Activated naive CD8-positive, alpha-beta T cell treated with anti-CD3 and anti-CD28 coated beads, Interleukin-2, amount 10 ng/mL, durations not matched to agents 7 days and 5 days (primary cell): ENCODE results near the gene SBDS. TPM values are rescaled to one million over a fixed set of nuclear protein-coding genes. Genes with fewer than 3 reads are reported as not detected.
"Not testable (repeated sequence)": the region's sequence is repeated elsewhere in the genome, so short reads cannot be mapped to it uniquely, and the experiment has no call there.

Experiments
- ATAC-seq: fragments of 150-1000 bp; cut with Tn5 transposase; one replicate; pipeline ENCODE4 v1.10.0; 2021; ENCODE audit warnings: low read depth, moderate library complexity
- POLR2A ChIA-PET: fragments of 350-600 bp; sonication (Branson Sonifier 250); formaldehyde crosslinking; loops from one replicate; lab custom pipeline; 2021; ENCODE audit warnings: antibody characterized with exemption; lab: Charles Lee
- DNase-seq: peaks from one replicate; pipeline ENCODE4 v3.0.0; 2021
- H3K27ac Mint-ChIP-seq: one replicate; pipeline ENCODE4 v1.8.0; 2022; ENCODE audit warnings: mild to moderate bottlenecking, mixed read lengths
- H3K27me3 Mint-ChIP-seq: one replicate; pipeline ENCODE4 v1.8.0; 2022; ENCODE audit warnings: mild to moderate bottlenecking, moderate library complexity, mixed read lengths
- H3K36me3 Mint-ChIP-seq: one replicate; pipeline ENCODE4 v1.8.0; 2021; ENCODE audit warnings: mild to moderate bottlenecking, mixed read lengths
- H3K4me1 Mint-ChIP-seq: one replicate; pipeline ENCODE4 v1.8.0; 2021; ENCODE audit warnings: mixed read lengths
- H3K4me3 Mint-ChIP-seq: one replicate; pipeline ENCODE4 v1.8.0; 2022; ENCODE audit warnings: mild to moderate bottlenecking, moderate library complexity, mixed read lengths
- H3K9me3 Mint-ChIP-seq: one replicate; pipeline ENCODE4 v1.8.0; 2021; ENCODE audit warnings: mixed read lengths
- total RNA-seq, 2 experiments: library from RNA; stranded (reverse); gene quantifications; one replicate each; pipeline ENCODE4 v1.2.3, GENCODE V29; 2021

The SBDS gene
- total RNA-seq, 2 experiments from 2014 or later: 47.5 to 47.7 TPM

DNA sequence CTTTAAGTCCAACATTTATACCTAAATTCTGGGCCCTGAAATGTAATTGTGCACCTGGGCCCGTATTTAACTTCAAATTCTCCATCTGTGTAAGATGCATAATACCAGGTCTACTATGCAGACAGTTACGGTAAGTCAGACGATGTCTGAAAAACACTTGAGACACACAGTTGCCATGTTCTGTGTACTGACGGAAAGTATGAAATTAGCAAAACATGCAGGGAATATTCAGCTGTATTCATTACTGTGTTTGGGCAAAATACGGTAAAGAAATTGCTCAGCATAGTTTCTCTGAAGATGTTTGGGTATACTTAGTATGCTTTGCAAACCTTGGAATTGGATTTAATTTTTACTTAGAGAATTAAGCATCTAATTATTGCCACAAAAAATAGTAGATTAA lies 17.1 kb downstream of the SBDS start:
- H3K27ac Mint-ChIP-seq, H3K4me1 Mint-ChIP-seq, ATAC-seq, DNase-seq, H3K4me3 Mint-ChIP-seq, POLR2A ChIA-PET, H3K36me3 Mint-ChIP-seq, H3K27me3 Mint-ChIP-seq: not testable (repeated sequence)
- H3K9me3 Mint-ChIP-seq: peaks cover 12% of the 10 kb centered on the region

DNA sequence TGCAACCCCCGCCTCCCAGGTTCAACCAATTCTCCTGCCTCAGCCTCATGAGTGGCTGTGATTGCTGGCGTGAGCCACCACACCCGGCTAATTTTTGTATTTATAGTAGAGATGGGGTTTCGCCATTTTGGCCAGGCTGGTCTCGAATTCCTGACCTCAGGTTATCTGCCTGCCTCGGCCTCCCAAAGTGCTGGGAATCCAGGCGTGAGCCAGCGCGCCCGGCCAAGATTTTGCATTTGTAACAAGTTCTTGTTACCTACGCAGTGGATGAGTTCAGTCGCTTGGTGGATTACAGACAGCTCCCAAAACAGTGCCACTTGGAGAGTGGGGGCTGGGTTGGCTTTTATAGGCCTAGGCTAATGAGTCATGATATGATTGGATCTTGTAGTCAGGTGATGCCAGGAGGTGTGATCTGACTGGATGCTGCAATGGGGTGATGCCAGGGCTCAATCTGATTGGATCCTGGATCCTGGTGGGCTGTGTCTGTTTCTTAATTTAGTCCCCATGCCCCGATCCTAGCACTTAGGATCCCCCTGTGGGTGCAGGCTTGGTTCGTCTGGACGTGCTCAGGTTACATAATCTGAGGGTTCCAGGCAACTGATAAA lies 20.3 kb downstream of the SBDS start:
- no peak for ATAC-seq

DNA sequence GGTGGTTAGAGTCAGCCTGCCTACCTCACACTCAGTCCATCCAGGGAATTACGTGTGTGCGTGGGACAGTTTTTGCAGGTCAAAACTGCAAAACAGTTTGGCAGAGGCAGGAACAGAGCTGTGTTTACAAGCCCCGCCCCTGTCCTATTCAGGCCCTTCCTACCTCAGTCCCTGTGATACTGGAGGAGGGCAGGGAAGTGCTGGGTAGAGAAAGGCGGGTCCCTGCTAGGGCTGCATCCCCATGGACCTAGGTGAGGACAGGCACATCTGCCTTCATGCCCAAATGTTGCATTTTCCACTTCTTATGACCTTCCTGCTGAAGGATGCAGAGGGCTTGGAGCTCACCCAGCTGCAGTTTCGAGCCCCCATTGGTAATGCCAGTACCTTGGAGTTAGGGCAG lies 25.1 kb downstream of the SBDS start:
- Mint-ChIP-seq H3K4me1 (no peaks in the 10 kb centered on the region), H3K4me3 (no peak overlapping the region), H3K27ac (no peak overlapping the region), H3K36me3 (no peaks in the 10 kb centered on the region), H3K9me3 (no peaks in the 10 kb centered on the region), H3K27me3 (no peaks in the 10 kb centered on the region)
- ATAC-seq: no peak
- DNase-seq: no peak
- POLR2A ChIA-PET: no interaction called here

More for the DNA sequence above, 20.3 kb downstream of the SBDS start:
- H3K27ac Mint-ChIP-seq: no peak overlapping the region
- POLR2A ChIA-PET: no interaction called here
- H3K4me1 Mint-ChIP-seq: no peaks in the 10 kb centered on the region
- DNase-seq: no peak
- H3K4me3 Mint-ChIP-seq: no peak overlapping the region
- peaks cover 3% of the 10 kb centered on the region for H3K36me3 Mint-ChIP-seq
- H3K9me3 Mint-ChIP-seq: peaks cover 4% of the 10 kb centered on the region
- H3K27me3 Mint-ChIP-seq: no peaks in the 10 kb centered on the region

DNA sequence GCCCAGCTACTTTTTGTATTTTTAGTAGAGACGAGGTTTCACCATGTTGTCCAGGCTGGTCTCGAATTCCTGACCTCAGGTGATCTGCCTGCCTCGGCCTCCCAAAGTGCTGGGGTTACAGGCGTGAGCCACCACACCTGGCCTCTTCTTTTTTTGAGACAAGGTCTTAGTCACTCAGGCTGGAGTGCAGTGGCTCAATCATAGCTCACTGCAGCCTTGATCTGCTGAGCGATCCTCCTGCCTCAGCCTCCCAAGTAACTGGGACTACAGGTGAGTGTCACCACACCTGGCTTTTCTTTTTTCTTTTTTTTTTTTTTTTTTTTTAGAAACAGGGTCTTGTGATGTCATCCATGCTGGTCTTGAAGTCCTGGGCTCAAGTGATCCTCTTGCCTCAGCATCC lies 26.4 kb downstream of the SBDS start:
- ATAC-seq, H3K36me3 Mint-ChIP-seq, DNase-seq, H3K27ac Mint-ChIP-seq, H3K27me3 Mint-ChIP-seq, POLR2A ChIA-PET, H3K9me3 Mint-ChIP-seq, H3K4me3 Mint-ChIP-seq, H3K4me1 Mint-ChIP-seq: not testable (repeated sequence)

DNA sequence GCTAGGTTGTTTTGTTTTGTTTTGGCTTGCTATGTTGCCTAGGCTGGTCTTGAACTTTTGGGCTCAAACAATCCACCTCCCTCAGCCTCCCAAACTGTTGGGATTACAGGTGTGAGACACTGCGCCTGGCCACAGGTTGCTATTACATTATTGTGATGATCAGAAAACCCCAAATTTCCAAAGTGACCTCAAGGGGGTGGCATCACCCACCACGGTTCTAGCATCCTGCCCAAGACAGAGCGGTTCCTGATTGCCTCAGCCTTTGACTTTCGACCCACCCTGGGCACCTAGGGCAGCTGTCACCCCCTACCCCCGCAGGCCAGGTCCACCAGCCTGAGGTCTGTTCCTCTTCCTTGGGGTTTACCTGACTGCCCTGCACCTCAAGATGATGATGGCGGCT lies 28.4 kb downstream of the SBDS start:
- Mint-ChIP-seq H3K27me3 (no peaks in the 10 kb centered on the region), H3K27ac (no peak overlapping the region), H3K36me3 (peaks cover 3% of the 10 kb centered on the region), H3K4me1 (peaks cover 2% of the 10 kb centered on the region), H3K9me3 (no peaks in the 10 kb centered on the region), H3K4me3 (no peak overlapping the region)
- POLR2A ChIA-PET: no interaction called here
- no peak for ATAC-seq
- DNase-seq: no peak

DNA sequence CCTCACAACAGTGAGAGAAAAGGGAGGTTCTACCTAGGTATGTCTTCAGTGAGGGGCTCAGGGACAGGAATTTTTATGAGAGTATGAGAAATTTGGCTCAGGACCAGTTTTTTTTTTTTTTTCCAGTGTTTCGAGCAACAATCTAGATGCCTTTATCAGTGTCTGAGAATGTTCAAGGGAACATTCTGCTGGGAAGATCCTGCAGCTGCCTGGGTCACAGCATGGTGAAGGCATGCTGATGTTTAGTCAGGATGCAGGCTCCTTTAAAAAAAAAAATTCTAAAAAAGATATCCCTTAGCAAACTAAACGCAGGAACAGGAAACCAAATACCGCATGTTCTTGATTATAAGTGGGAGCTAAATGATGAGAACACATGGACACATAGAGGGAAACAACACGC lies 31.0 kb downstream of the SBDS start:
- no peaks in the 10 kb centered on the region for H3K9me3 Mint-ChIP-seq
- H3K4me3 Mint-ChIP-seq: no peak overlapping the region
- H3K27me3 Mint-ChIP-seq: no peaks in the 10 kb centered on the region
- peaks cover 2% of the 10 kb centered on the region for H3K4me1 Mint-ChIP-seq
- DNase-seq (no peak), ATAC-seq (no peak)
- H3K36me3 Mint-ChIP-seq: peaks cover 8% of the 10 kb centered on the region
- POLR2A ChIA-PET: no interaction called here
- no peak overlapping the region for H3K27ac Mint-ChIP-seq

DNA sequence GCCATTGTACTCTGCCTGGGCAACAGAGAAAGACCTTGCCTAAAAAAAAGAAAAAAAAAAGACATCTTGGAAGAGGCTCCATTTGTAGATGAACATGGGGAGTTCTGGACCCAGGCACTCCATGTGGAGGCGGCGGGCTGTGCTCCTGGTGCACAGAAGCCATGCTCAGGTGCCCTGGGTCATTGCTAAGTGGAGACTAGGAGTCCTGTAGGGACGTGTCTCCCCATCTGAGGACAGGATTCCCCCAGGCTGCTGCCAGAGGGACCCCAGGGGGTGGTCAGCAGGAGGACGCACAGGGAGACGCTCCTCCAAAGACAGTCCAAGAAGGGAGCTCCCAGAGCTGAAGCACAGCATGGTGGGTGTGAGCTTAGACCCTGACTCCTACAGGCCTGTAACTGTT lies 34.3 kb downstream of the SBDS start:
- peaks cover 2% of the 10 kb centered on the region for H3K4me1 Mint-ChIP-seq
- H3K9me3 Mint-ChIP-seq: no peaks in the 10 kb centered on the region

DNA sequence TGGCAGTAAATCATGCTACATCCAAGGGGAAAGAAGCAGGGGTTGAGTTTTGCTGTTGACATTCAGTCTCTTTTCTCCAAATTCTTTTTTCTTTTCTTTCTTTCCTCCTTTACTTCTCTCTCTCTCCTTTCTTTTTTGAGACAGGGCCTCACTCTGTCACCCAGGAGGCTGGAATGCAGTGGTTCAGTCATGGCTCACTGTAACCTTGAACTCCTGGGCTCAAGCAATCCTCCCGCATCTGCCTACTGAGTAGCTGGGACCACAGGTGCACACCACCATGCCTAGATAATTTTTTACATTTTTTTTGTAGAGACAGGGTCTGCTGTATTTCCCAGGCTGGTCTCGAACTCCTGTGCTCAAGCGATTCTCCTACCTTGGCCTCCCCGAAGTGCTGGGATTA lies 35.2 kb downstream of the SBDS start:
- POLR2A ChIA-PET: no interaction called here
- no peak for DNase-seq
- peaks cover 2% of the 10 kb centered on the region for H3K4me1 Mint-ChIP-seq
- no peaks in the 10 kb centered on the region for H3K27me3 Mint-ChIP-seq
- no peak overlapping the region for H3K4me3 Mint-ChIP-seq
- H3K9me3 Mint-ChIP-seq: no peaks in the 10 kb centered on the region
- no peak overlapping the region for H3K27ac Mint-ChIP-seq
- peaks cover 15% of the 10 kb centered on the region for H3K36me3 Mint-ChIP-seq
- ATAC-seq: no peak

More for the DNA sequence above, 34.3 kb downstream of the SBDS start:
- H3K27ac Mint-ChIP-seq: no peak overlapping the region
- peaks cover 13% of the 10 kb centered on the region for H3K36me3 Mint-ChIP-seq
- DNase-seq: no peak
- no peak overlapping the region for H3K4me3 Mint-ChIP-seq
- POLR2A ChIA-PET: interaction anchor here (0.6 kb wide), 1 partner anchor 22 kb away, joined by 4 read pairs; no protein-coding TSS in a partner anchor
- no peaks in the 10 kb centered on the region for H3K27me3 Mint-ChIP-seq
- no peak for ATAC-seq

DNA sequence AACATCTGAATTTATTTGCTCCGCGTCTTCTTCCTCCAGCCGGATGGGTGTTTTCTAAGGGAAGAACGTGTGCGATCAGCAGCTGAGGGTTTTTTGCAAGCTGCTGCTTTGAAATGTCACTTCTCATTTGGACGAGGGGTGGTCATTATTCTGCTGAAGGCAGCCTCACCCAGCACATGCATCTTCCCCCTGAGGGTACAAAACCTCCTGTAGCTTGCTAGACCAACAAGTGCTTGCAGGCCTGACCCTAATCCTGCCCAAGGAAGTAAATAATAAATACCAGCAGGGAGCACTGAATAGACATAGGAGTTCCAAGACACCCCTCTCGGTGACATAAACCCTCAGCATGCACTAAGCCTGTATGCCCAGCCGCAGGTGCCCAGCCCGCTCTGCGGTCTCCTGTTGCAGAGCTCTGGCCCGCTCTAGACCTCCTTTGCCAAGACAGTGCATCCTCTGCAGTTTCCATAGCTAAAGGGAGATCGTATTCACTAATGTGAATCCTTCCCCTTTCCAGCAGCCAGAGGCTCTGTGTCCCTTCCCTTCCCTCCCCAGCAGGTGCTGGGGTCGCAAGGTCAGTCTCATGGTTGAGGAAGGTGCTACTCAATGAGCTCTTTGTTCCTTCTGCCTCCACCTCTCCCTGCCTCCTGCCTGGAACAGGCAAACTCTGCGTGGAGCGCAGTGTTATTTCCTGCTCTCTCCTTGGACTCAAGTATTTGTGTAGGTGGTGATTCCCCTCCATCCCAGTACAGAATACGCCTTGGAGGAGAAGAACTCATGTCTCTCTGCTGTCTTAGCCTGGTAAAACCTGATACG lies 36.6 kb downstream of the SBDS start:
- no peaks in the 10 kb centered on the region for H3K27me3 Mint-ChIP-seq
- no peak overlapping the region for H3K4me3 Mint-ChIP-seq
- DNase-seq (no peak), ATAC-seq (no peak)
- POLR2A ChIA-PET: no interaction called here
- no peaks in the 10 kb centered on the region for H3K9me3 Mint-ChIP-seq
- no peak overlapping the region for H3K27ac Mint-ChIP-seq
- peaks cover 17% of the 10 kb centered on the region for H3K36me3 Mint-ChIP-seq
- no peaks in the 10 kb centered on the region for H3K4me1 Mint-ChIP-seq

DNA sequence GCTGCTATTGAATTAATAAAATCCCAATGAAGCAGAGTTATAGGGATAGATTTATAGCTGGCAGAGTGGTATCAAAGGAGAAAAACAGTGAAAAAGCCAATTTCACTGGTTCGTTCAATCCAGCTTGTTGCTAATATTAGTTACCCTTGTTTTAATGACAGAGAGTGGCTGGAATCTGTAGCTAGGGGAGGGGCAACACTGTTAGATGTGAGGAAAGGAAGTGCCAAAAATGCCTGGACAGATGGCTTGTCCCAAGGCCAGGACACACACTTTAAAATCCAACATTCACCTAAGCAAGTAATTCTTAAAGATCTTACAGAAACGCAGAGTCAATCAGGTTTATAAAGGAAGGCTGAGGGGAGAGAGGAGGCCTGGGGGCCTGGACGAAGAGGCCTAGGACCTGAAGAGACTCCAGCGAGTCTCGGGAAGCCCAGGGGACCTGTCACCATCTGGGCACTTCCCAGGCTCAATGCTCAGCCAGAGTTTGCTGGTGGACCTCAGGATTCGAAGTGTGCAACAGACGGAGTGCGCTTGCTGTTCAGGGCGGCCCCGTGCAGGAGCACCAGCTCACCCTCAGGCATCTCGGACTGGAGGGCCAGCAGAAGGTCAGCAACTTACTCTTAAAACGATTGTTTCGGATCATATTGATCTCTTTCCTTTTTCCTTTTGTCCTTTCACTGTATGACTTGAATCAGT lies 37.6 kb downstream of the SBDS start:
- POLR2A ChIA-PET: no interaction called here
- Mint-ChIP-seq H3K27ac (no peak overlapping the region), H3K36me3 (peaks cover 17% of the 10 kb centered on the region), H3K27me3 (no peaks in the 10 kb centered on the region), H3K4me1 (no peaks in the 10 kb centered on the region), H3K9me3 (no peaks in the 10 kb centered on the region), H3K4me3 (no peak overlapping the region)
- no peak for DNase-seq
- no peak for ATAC-seq

DNA sequence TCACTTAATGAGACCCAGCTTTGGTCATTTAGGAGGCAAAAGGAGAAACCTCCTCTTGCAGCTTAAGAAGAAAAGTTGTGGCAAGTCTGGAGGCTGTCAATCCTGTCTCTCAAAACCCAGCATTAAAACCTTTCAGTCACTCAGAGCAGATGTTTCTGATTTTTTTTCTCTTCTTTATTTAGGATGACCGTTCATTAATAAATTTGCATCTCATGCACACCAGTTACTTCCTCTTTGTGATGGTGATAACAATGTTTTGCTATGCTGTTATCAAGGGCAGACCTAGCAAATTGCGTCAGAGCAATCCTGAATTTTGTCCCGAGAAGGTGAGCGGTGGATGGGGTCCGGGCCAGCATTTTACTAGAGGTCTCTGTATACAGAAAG lies 42.4 kb downstream of the SBDS start:
- DNase-seq (no peak), ATAC-seq (no peak)
- Mint-ChIP-seq H3K9me3 (no peaks in the 10 kb centered on the region), H3K27ac (no peak overlapping the region), H3K4me1 (no peaks in the 10 kb centered on the region), H3K27me3 (no peaks in the 10 kb centered on the region), H3K36me3 (peaks cover 29% of the 10 kb centered on the region), H3K4me3 (no peak overlapping the region)
- POLR2A ChIA-PET: no interaction called here

DNA sequence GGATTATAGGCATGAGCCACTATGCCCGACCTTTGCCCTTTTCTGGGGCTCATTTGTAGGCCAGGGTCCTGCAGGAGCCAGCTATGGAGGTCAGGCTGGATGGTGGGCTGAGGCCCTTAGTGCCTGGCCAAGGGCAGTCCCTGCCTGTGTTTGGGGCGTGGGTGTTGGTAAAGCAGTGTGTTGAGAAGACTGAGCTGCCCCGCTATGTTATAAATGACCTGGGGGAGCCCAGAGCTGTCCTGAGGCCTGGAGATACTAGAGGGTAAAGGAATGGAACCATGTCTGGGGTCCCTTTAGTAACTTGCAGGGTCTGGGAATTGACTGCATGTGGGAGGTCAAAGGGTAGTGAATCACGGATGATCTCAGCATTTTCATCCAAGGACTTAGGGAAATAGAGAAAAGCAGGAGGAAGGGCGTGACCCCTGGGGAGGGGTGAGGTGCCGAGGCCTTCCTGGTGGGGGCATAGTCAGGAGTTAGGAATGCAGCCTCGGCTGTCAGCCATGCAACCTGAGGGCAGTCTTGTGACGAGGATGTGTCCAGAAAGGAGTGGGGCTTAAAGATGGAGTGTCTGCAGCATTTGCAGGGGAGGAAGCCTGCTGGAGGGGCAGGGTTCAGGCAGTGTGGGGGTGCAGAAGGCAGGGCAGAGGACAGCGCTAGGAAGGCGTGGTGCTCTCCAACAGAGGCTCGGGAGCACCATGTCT lies 42.9 kb downstream of the SBDS start:
- POLR2A ChIA-PET: no interaction called here
- Mint-ChIP-seq H3K27ac (no peak overlapping the region), H3K4me1 (no peaks in the 10 kb centered on the region), H3K36me3 (peaks cover 29% of the 10 kb centered on the region), H3K27me3 (no peaks in the 10 kb centered on the region), H3K9me3 (no peaks in the 10 kb centered on the region), H3K4me3 (no peak overlapping the region)
- ATAC-seq (no peak), DNase-seq (no peak)

DNA sequence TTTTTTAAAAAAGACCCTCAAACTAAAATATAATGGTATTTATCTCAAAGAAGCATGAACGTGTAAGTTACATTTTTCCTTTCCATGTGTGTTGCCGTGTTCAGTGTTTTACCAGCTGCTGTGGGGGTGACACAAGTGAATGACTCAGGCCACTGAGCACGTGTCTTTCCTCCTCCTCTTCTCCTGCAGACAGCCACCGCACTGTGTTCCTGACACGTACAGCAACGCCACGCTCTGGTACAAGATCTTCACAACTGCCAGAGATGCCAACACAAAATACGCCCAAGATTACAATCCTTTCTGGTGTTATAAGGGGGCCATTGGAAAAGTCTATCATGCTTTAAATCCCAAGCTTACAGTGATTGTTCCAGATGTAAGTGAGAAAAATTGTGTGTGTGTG lies 44.6 kb downstream of the SBDS start:
- no peaks in the 10 kb centered on the region for H3K9me3 Mint-ChIP-seq
- H3K27me3 Mint-ChIP-seq: no peaks in the 10 kb centered on the region
- no peaks in the 10 kb centered on the region for H3K4me1 Mint-ChIP-seq
- ATAC-seq: no peak
- H3K4me3 Mint-ChIP-seq: no peak overlapping the region
- peaks cover 27% of the 10 kb centered on the region for H3K36me3 Mint-ChIP-seq
- no peak for DNase-seq
- POLR2A ChIA-PET: no interaction called here
- no peak overlapping the region for H3K27ac Mint-ChIP-seq
